ENCODE measurements around the gene FYN.
"Not testable (repeated sequence)": the region's sequence is repeated elsewhere in the genome, so short reads cannot be mapped to it uniquely, and the experiment has no call there.

DNA sequence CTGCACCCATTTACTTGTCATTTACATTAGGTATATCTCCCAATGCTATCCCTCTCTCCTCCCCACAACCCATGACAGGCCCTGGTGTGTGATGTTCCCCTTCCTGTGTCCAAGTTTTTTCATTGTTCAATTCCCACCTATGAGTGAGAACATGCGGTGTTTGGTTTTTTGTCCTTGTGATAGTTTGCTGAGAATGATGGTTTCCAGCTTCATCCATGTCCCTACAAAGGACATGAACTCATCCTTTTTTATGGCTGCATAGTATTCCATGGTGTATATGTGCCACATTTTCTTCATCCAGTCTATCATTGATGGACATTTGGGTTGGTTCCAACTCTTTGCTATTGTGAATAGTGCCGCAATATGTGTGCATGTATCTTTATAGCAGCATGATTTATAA, 87.1 kb downstream of the FYN start:
- TF ChIP-seq POLR2A (IDR thresholded peaks at IDR 0.05): not testable (repeated sequence)
- TF ChIP-seq, protein P1, sequence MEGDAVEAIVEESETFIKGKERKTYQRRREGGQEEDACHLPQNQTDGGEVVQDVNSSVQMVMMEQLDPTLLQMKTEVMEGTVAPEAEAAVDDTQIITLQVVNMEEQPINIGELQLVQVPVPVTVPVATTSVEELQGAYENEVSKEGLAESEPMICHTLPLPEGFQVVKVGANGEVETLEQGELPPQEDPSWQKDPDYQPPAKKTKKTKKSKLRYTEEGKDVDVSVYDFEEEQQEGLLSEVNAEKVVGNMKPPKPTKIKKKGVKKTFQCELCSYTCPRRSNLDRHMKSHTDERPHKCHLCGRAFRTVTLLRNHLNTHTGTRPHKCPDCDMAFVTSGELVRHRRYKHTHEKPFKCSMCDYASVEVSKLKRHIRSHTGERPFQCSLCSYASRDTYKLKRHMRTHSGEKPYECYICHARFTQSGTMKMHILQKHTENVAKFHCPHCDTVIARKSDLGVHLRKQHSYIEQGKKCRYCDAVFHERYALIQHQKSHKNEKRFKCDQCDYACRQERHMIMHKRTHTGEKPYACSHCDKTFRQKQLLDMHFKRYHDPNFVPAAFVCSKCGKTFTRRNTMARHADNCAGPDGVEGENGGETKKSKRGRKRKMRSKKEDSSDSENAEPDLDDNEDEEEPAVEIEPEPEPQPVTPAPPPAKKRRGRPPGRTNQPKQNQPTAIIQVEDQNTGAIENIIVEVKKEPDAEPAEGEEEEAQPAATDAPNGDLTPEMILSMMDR (IDR thresholded peaks at IDR 0.05): not testable (repeated sequence)
